GM18868 (cell line): ENCODE data around the gene SPATS2L.

Experiments used
- ATAC-seq: cut with Tn5 transposase; IDR thresholded peaks from one replicate; pipeline ENCODE4 v1.9.1; 2021; ENCODE audit warnings: mild to moderate bottlenecking, moderate library complexity; ENCODE audit not compliant: unreplicated experiment

Gene SPATS2L

DNA sequence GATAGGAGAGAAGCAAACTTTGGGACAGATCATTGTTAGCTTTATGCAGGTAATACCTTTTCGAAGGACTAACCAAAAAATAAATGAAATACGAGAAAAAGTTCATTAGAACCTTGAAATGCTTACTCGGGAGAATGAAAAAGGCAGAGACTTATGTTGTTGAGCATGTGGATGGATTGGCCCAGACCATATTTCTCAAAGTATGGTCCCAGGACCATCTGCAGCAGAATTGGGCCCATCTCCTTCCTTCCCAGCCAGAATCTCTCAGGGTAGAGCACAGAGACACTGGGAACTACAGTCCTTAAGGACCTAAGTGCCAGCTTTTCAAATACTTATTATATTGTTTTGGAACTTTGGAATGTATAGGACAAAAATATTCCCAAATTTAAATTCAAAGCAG is 152.6 kb downstream of the SPATS2L start:
- no peak for ATAC-seq

DNA sequence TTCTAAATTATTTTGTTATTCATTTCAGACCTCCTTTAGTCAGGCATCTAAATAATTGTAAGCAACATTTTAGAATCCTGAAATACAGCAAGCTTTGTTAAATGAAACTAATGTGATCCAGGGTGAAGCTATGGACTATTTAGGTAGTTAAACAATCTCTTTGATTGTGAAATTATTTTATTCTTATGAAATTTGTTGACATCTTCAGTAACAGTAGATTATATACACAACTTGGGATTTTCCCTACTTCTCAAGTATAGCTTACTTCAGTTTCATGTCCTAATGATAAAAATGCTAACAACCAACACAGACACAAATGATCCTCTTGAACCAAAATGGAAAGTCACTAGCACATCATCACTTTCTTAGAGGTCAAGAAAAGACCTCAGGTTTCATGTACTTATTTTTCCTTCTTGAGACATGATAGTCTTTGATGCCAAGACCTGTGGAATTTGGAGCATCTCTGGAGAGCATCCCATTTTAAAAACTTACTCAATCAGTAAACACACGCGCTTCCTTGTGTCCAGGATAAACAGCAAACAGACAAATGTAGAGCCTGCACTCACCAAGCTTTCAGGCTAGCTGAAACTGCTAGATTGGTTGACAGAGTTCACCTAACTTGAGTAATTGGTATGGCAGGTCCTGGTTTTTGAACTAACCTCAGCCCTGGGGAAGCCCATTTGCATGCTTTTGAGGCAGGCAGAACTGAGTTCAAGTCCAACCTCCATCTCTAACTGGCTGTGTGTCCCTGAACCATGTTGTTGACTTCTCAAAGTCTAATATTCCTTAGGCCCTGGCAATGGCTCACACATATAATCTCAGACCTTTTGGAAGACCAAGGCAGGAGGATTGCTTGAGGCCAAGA is 155.6 kb downstream of the SPATS2L start:
- no peak for ATAC-seq

DNA sequence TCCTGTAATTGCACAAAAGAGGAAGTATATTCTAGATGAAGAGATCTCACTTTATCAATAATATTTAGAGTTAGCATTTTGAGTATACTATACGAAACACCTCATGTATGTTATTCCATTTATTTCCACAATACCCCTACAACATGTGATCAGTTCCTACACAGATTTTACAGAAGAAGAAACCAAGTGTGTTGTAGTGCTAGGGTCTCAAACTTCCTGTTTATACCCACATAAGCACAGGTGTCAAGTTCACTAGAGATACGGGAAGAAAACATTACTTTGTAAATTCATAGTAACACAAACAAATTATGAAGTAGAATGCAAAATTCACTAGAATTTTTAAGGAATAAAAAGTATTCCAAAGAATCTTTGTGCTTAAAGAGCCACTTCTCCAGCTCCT is 157.0 kb downstream of the SPATS2L start:
- ATAC-seq, result no peak

DNA sequence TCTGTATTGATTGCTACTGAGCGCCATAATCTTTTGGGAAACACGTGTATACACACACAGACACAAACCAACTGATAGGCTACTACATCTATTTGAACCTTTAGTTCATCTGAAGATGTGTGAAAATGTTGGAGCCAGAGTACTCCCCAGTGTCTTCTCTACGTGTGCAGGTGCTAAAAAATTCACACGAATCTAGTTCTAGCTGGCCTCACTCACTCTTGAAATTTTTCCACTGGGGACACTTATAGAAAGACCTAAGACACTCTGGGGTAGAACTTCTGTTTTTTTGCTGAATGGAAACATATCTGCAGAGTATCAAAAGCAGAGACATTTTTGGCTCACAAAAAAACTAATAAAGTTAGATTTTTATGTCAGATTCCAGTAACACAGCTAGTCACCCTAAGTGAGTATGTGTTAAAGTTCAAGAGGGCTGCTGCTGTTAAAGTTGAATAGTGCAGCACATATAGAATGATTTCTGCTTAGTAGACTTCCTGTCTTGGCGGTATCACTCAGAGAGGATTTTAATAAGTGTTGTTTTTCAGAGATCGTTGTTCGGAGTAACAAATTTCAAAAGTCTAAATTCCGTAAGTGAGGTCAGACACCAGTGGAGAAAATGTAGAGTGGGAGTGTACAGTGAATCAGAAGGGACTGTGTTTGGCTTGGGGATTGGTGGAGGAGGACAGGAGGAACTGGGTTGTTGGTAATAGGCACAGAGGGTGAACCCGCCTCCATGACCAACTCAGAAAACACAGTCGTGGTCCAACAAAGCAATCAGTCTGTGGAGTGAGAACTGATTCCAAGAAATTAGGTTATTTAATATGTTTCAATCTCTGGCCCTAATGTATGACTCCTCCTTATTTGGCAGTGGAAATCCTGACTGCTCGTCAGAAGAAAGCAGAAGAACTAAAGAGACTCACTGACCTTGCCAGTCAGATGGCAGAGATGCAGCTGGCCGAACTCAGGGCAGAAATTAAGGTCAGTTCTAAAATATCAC is 160.2 kb downstream of the SPATS2L start:
- ATAC-seq, result peak; percentile 36

DNA sequence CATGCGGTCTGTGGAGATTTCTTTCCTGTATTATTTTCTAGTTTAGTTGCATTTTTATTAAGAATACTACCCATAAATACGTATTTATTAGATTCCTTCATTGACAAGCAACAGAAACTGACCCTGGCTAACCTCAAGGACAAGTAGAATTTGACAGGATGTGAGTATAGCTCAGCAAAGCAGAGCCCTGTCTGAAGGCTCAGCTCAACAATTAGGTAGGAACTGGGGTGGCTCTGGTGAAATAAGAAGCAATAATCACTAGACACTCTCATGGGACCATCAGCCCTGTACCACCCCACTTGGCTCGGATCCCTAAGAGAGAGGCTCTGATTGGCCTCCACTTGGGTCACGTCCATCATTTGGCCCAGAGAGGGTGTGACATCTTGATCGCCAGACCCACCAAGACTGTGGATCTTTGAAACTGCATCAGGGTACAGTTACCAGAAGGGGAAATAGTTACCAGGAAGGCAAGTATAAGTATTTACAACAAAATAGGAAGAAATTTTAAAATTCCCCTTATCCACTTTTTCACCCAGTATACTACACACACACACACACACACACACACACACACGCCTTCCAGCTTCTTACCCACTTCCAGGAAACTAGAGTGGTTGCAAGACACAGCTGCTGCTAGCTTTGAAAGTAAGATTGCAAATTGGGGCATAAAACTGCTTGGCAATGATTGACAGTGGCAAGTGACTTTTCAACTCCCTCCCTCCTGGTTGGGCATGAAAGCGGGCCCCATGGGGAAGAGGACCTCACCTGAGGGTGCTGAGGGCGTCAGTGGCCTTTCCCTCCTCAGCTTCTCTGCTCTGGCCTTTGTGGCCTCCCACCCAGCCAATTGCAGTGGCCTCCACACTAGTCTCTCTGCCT is 161.6 kb downstream of the SPATS2L start:
- ATAC-seq, result no peak

DNA sequence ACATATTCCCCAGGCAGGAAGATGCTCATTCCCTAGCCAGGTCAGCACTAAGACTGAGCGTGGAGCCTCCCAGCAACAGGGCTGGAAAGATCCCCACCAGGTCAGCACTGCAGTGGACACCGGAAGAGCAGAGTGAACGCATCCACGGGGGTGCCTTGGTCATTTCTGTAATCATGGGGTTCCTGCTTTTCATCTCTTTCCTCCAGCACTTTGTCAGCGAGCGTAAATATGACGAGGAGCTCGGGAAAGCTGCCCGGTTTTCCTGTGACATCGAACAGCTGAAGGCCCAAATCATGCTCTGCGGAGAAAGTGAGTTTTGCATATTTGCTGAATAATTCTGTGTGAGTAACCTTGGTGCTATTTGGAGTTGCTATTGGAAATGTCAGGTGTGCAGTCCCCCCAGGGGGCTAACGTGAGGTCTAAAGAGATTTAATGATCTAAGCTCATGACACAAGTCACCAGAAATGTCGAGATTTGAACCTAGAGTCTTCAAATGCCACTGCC is 163.3 kb downstream of the SPATS2L start:
- no peak for ATAC-seq

DNA sequence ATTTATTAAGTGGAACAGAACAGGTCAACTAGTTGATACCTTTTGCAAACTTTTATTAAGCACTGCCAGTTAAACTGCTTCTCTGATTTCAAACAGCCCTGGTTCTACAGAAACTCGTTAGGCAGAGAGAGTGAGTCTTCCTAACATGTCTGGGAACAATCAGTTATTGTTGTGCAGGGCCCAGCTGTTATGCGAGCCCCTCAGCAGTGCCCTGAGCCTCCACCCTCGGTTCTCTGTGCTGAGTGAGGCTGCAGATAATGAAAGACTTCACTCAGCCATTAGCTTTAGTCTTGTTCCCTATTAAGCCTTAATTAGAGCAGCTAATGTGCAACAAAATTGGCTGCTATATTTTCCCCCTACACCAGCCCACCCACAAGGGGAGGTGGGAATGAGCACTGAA is 163.7 kb downstream of the SPATS2L start:
- ATAC-seq, result no peak

DNA sequence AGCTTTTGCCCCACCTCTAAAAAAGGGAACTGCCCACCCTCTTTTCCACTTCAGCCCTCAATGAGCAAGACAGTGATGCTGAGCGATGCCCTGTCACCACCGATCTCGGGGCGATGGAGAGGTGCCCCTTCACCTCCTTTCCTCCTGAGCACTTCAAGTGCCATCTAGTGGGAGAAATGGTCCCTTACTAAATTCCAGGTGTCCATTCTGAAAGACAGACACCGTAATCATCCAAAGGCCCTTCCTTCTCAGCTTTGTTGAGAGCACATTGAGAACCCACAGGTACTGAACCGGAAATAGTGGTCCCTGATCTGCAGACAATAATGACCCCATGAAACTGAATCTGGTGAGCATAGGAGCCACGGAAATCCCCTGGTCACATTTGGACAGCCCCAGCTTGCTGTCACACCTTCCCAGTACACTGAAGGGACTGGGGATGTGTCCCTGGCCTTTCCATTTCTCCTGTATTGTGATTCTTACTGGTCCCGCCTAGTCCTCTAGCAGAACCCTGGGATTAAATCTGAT is 164.9 kb downstream of the SPATS2L start:
- peak; percentile 82 for ATAC-seq

DNA sequence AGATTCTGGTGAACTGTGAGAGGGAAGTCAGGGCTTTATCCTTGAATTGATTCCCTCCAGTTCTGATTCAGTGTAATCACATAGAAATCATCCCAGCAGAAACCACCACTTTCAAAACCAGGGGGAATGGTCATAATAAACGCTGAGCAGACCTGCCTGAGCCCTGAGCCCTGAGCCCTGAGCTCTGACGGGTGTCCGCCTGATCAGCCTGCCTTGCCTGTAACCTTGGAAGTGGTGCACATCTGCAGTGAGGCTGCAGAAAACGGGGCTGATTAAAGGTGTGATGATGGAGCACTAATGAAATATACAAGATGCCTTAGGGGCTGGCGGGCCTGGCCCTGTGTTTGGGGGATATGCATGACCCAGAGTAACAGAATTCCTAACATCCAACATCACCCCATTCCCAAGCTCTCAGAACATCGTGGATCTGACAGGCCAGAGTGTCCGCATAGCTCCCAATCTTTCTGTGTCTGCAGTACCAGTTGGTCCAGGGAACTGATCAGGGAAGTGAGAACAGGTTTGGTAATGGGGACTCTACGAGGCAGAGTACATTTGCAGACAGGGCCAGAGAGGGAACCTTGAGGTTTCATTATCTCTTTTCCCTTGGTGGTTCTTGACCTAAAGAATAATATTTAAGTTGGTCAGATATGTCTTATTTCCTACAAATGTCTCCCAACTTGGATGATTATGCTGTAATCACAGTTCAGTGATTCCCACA is 165.6 kb downstream of the SPATS2L start:
- ATAC-seq, result peak; percentile 20

DNA sequence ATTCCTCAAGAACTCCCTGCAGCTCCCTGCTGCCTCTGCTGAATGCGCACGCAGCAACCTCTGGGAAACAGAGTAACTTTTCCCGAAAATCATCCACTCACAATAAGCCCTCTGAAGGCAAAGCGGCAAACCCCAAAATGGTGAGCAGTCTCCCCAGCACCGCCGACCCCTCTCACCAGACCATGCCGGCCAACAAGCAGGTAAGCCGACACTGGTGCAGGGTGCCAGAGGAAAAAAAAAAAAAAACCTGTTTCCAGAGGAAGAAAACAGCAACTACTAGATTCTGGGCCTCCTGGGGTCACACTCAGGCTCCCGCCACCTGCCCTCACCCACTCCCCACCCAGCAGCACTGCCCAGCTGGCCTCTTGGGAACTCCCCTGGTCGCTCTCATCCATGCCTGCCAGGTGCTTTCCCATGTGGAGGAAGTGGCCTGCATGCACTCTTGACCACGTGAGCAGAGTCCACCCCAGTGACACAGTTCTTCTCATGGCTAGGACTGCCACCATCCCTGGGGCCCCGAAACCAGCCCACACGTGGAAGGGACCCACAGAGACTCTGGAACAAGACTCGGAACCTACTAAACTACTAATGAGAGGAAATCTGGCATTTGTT is 166.5 kb downstream of the SPATS2L start:
- ATAC-seq, result no peak

DNA sequence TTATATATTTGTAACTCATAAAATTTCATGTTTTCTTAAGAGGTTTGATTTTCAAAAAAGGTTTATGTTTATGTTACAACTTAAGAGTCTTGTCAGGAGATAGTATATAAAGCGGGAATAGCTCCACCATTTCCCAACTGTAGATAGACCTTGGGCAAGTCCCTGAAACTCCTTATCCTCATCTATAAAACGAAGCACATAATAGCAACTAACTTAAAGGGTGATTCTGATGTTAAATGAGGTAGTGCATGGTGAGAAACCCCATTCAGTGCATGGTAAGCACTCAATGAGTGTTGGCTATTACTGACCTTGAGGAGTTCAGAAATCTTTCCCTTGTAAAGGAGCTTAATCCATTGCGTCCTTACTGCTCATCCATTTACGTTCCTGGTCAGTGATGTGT is 169.3 kb downstream of the SPATS2L start:
- ATAC-seq, result no peak

DNA sequence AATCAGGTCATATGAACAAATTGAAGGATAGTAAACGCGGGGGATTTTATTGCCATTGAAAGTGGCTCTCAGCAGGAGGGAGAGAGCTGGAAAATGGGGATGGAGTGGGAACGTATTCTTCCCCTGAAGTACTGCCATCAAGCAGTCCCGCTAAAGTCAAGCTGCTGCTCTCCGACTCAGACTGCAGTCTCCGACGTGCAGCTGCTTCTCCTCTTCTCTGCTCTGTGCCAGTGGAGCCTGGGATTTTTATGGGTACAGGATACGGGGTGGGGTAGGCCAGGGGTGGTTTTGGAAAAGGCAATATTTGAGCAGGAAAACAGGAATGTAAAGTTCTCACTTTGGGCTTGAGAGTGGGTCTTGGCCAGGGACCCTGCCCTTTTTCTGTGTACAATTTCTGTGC is 170.3 kb downstream of the SPATS2L start:
- no peak for ATAC-seq

DNA sequence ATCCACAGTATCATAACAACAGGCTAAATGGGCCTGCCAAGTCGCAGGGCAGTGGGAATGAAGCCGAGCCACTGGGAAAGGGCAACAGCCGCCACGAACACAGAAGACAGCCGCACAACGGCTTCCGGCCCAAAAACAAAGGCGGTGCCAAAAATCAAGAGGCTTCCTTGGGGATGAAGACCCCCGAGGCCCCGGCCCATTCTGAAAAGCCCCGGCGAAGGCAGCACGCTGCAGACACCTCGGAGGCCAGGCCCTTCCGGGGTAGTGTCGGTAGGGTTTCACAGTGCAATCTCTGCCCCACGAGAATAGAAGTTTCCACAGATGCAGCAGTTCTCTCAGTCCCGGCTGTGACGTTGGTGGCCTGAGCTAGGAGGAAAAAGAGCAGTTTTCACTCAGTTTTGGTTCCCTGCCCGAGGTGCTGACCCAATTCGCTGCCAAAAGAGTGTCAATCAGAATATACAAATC is 171.2 kb downstream of the SPATS2L start:
- no peak for ATAC-seq

DNA sequence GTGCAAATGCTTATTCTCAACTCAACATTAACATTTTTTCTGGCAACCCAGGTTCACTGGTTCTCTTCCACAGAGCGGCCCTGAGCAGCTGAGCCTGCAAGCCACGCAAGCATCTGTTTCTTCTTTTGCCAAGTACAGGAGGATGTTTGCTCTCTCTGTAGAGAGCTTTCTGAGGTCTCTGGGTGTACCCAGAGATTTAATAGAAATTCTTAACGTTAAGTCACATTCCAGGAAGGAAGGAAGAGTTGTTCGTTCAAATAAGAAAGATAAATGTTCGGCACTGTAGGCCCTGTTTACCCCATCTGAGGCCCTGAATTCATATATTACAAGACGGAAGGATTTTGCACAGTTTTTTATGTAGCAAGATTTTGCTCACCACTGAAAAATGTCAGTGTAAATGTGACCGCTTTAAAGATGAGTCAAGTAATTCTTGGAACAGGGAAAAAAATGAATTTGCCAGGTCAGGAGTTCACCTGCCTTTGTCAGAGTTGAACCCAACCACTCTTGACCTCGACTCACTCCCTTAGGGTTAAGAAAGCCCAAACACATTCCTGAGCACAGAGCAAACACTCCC is 173.3 kb downstream of the SPATS2L start:
- no peak for ATAC-seq

DNA sequence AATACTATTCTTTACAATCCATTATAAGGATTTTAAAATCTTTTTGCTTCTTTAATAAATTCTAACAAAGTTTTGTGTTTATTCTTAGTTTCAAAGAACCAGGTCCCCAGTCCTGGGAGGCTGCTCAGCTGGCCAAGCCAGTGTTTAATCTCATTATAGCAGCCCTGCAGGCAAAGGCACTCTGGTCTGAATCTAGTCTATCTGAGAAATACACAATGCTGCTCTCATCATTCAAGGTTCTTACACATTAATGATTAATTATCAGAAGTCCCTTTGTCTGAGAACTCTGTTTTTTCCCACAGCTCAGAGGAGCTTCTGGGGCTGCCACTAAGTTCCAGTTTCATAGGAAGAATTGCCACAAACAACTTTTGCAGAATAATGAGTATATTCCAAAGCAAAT is 175.7 kb downstream of the SPATS2L start:
- no peak for ATAC-seq

DNA sequence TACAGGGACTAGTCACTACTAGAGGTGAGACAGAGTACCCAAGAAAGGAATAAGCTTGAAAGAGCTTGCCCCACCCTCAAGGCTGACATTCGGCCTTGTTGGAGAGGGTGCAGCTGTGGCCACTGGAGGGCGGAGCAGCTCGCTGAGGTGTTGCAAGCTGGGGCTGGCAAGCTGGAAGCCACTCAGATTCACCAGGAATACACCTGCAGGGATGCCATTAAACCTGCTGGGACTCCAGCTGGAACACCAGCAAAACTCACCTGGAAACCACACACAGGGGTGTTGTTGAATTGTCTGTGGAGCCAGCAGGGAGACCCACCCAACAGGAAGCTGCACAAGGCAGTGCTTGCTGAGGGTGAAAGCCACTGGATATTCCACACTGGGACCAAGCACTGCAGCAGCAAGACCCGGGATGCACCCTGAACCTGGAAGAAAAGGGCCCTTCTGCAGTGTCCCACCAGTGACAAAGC is 177.3 kb downstream of the SPATS2L start:
- peak; percentile 65 for ATAC-seq

DNA sequence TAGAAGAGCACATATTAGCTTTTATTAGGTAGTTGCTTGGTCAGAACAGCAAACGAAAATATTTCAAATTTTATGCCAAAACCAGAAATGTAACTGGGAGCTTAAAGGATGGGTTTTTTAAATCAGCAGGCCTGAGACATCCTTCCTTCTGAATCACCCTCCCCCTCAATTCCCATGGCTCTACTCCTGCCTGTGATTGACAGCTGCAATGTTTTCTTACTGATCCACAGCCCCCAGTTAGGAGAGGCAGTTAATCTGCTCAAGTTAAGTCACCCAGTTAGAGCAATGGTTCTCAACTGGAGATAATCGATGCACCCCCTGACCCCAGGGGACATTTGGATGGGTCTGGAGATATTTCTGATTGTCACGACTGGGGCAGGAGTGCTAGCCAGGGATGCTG is 178.4 kb downstream of the SPATS2L start:
- ATAC-seq, result no peak

DNA sequence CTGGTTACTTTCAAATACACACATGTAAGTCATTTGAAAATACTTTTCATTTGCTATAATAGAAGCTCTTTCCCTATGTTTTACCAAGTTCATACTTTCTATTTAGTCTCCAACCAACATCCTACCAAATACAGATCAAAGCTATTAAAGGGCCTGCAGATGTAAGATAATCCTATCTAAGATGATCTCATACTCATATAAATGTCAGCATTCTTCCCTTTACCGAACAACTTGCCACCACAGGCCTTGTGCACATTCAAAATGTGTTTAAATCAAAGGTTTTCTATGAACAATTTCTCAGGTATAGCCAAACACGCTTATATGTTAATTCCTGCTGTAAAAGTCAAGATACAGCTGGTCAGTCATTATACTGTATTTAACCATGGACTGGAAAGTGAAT is 180.0 kb downstream of the SPATS2L start:
- ATAC-seq, result no peak

DNA sequence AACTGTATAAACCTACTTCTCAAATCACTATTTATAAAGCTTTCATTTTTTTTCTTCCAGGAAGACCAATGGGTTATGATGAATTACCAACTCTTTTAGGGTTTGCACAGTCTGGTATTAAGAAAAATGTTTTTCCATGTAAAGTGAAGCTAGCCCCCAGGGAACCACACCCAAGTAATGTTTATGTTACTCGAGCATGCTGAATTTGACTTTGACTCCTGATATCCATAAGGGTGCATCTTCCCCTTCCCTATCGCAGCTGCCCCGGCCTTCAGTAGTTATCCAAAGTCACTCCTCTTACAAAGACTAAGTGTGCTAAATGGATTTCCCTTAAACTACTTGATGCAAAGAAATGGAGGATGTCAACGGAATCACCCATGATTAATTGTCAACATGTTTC is 181.7 kb downstream of the SPATS2L start:
- ATAC-seq, result no peak
